ENCODE data around the gene CDH7. TPM values are rescaled to one million over a fixed set of nuclear protein-coding genes. Genes with fewer than 3 reads are reported as not detected.

Gene CDH7
- total RNA-seq, 2 donors from 2014 or later: 0.18 to 0.57 TPM

DNA sequence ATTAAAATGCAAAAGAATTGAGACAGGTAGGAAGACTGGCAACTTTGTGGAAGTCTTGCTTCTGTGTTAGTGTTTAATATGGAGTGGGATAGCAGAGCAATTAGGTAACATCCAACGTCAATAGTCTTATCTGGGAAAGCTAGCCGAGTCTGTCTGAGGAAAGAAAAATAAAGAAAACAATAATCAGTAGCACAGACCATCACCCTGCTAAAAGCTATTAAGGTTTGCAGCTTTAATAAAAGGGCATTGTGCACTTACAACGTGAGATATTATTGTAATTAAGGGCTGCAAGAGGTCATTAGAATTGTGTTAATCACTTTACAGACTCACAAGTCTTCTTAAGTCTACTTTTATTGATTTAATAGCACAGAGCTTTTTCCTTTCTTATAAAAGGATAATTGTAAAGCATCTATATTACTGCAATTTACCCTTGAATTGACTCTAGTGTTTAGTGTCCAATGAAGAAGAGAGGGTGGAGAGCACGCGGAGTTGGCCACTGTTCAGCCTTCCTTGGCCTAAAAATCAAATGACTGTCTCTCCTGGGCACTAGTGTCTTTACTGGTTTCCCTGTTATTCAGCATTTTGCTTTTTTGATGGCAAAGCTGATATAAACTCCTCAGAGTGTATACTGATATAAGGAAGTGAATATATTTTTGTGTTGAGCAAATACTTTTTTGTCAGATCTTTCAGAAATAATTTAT lies 2.0 kb downstream of the CDH7 start:
- WGBS, 2 experiments (ENCODE audit: insufficient coverage in 1 of 2, insufficient read length in 1 of 2): 85 to 100% methylated on average over 2 to 5 of the region's 5 CpGs
- no peak overlapping the region for H3K4me3 ChIP-seq (ENCODE audit: low read length)
- H3K9ac ChIP-seq (ENCODE audit: extremely low read depth, low read length, poor library complexity, severe bottlenecking): no peak overlapping the region
- no peak for DNase-seq
- H3K27ac ChIP-seq (ENCODE audit: low read depth, low read length): no peak overlapping the region
- Mint-ChIP-seq H3K36me3 (ENCODE audit: low read depth) (no peaks in the 10 kb centered on the region), H3K4me1 (peaks cover 16% of the 10 kb centered on the region), H3K27me3 (ENCODE audit: insufficient read depth) (peaks cover 51% of the 10 kb centered on the region), H3K4me3 (no peak overlapping the region), H3K9me3 (no peaks in the 10 kb centered on the region), H3K27ac (no peak overlapping the region)
- peaks cover 3% of the 10 kb centered on the region for H3K4me1 ChIP-seq (ENCODE audit: control insufficient read depth, insufficient read depth, low read length)
- no peaks in the 10 kb centered on the region for H3K9me3 ChIP-seq (ENCODE audit: control insufficient read depth, low read length)
- H3K27me3 ChIP-seq (ENCODE audit: control insufficient read depth, insufficient read depth, low read length, poor library complexity, severe bottlenecking): peaks cover 50% of the 10 kb centered on the region
- H3K36me3 ChIP-seq (ENCODE audit: control insufficient read depth, insufficient read depth, low read length): no peaks in the 10 kb centered on the region
- no peak for TF ChIP-seq CTCF (conservative IDR thresholded peaks at IDR 0.05)

DNA sequence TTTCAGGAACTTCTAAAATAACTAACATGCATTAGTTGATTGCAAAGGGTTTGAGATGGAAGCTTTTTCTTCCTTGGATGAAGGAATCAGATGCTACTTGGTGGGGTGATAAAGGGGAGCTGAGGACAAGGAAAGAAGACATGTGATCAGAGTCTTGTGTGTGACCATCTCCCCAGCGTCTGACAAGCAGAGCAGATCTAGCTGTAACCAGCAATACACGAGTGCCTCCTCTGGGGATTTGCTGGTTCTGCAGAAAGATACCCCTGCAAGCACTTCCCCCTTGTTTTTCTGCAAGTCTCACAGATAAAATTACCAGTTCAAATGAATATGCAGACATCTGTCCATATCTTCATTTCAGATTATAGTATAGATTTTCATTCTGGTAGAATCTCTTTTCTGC lies 2.7 kb downstream of the CDH7 start:
- 6% methylated on average over 2 of the region's 2 CpGs; no CpG with 5 or more reads in 1 of the 2 experiments for WGBS, 2 experiments (ENCODE audit: insufficient coverage in 1 of 2, insufficient read length in 1 of 2)
- Mint-ChIP-seq H3K36me3 (ENCODE audit: low read depth) (no peaks in the 10 kb centered on the region), H3K4me1 (peaks cover 16% of the 10 kb centered on the region), H3K27ac (no peak overlapping the region), H3K9me3 (no peaks in the 10 kb centered on the region), H3K4me3 (no peak overlapping the region), H3K27me3 (ENCODE audit: insufficient read depth) (peaks cover 45% of the 10 kb centered on the region)
- Histone ChIP-seq H3K36me3 (ENCODE audit: control insufficient read depth, insufficient read depth, low read length) (no peaks in the 10 kb centered on the region), H3K27ac (ENCODE audit: low read depth, low read length) (no peak overlapping the region), H3K27me3 (ENCODE audit: control insufficient read depth, insufficient read depth, low read length, poor library complexity, severe bottlenecking) (peaks cover 44% of the 10 kb centered on the region), H3K9me3 (ENCODE audit: control insufficient read depth, low read length) (no peaks in the 10 kb centered on the region), H3K4me1 (ENCODE audit: control insufficient read depth, insufficient read depth, low read length) (peaks cover 3% of the 10 kb centered on the region), H3K9ac (ENCODE audit: extremely low read depth, low read length, poor library complexity, severe bottlenecking) (no peak overlapping the region), H3K4me3 (ENCODE audit: low read length) (no peak overlapping the region)
- DNase-seq: peak; percentile 83
- TF ChIP-seq CTCF (conservative IDR thresholded peaks at IDR 0.05): peak; percentile 84

GRCh38 chr18:65754121-65754520 lies 3.3 kb downstream of the CDH7 start:
- peaks cover 16% of the 10 kb centered on the region for H3K4me1 Mint-ChIP-seq
- Histone ChIP-seq H3K27me3 (ENCODE audit: control insufficient read depth, insufficient read depth, low read length, poor library complexity, severe bottlenecking) (peaks cover 38% of the 10 kb centered on the region), H3K27ac (ENCODE audit: low read depth, low read length) (no peak overlapping the region), H3K9me3 (ENCODE audit: control insufficient read depth, low read length) (no peaks in the 10 kb centered on the region), H3K4me1 (ENCODE audit: control insufficient read depth, insufficient read depth, low read length) (peaks cover 3% of the 10 kb centered on the region), H3K36me3 (ENCODE audit: control insufficient read depth, insufficient read depth, low read length) (no peaks in the 10 kb centered on the region), H3K4me3 (ENCODE audit: low read length) (no peak overlapping the region), H3K9ac (ENCODE audit: extremely low read depth, low read length, poor library complexity, severe bottlenecking) (no peak overlapping the region)
- H3K27me3 Mint-ChIP-seq (ENCODE audit: insufficient read depth): peaks cover 39% of the 10 kb centered on the region
- no peaks in the 10 kb centered on the region for H3K36me3 Mint-ChIP-seq (ENCODE audit: low read depth)
- WGBS, 2 experiments (ENCODE audit: insufficient coverage in 1 of 2, insufficient read length in 1 of 2): 20% methylated on average over 1 of the region's 3 CpGs; no CpG with 5 or more reads in 1 of the 2 experiments
- H3K4me3 Mint-ChIP-seq: no peak overlapping the region
- DNase-seq: peak; percentile 58
- H3K27ac Mint-ChIP-seq: no peak overlapping the region
- TF ChIP-seq CTCF (conservative IDR thresholded peaks at IDR 0.05): no peak
- H3K9me3 Mint-ChIP-seq: no peaks in the 10 kb centered on the region

Measured in endodermal cell (in vitro differentiated cells).